HEK293T (cell line): Measurements from ENCODE around the gene GGCT.

Experiments used
- ELF4 ChIP-seq: fragments of 450-650 bp; IDR thresholded peaks from 2 replicates; pipeline ENCODE4 v1.6.1; 2017; ENCODE audit warnings: antibody characterized with exemption
- FOXA1 ChIP-seq: fragments of 450-650 bp; IDR thresholded peaks from 2 replicates; pipeline ENCODE4 v1.6.1; 2016; ENCODE audit warnings: mild to moderate bottlenecking
- FOXK2 ChIP-seq: fragments of 450-650 bp; IDR thresholded peaks from 2 replicates; pipeline ENCODE4 v1.6.1; 2016; ENCODE audit warnings: mild to moderate bottlenecking
- FOXM1 ChIP-seq: fragments of 450-650 bp; IDR thresholded peaks from 2 replicates; pipeline ENCODE4 v1.6.1; 2017; ENCODE audit warnings: mild to moderate bottlenecking, borderline replicate concordance
- HDGF ChIP-seq: fragments of 450-650 bp; IDR thresholded peaks from 2 replicates; pipeline ENCODE4 v1.6.1; 2017; ENCODE audit warnings: antibody characterized with exemption, borderline replicate concordance
- TARDBP ChIP-seq: fragments of 450-650 bp; IDR thresholded peaks from 2 replicates; pipeline ENCODE4 v1.6.1; 2016

- TF ChIP-seq FOXK2 (no peak), HDGF (no peak), ELF4 (no peak), TARDBP (no peak), FOXM1 (no peak), FOXA1 (no peak)
Measured at GRCh38 chr7:30472081-30472783, 32.4 kb downstream of the GGCT start.
